Measurements from ENCODE around the gene CTSS.
"Not testable (repeated sequence)": the region's sequence is repeated elsewhere in the genome, so short reads cannot be mapped to it uniquely, and the experiment has no call there.

The CTSS gene

DNA sequence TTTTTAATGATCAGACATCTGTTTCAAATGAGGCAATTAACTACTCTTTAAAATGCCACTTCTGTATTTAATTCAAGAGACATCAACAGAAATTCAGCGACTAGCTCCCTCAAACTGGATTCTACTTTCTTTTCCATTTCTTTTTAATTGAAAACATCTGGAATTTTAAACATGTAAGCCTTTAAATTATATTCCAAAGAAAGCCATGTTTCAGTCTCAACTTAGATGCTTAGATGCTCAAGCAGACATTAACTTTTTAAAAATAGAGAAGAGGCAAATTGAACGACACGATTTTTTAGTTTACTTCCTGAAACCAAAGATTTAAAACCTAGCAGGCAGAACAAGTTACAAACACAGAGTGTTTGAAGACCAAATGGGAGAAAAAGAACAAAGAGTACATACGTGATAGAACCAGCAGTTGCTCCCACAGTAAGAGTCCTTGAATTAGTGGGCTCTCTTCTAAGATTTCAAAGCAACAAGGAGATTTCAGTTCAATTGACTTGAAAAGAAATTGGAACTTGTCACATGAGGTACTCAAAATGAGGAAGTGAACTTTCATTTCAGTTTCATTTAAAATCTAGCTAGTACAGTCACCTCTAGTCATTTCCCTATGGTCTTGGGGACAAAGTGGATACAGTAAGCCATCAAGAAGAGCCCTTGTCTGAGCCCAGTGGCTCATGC, at the start of gene CTSS:
TSS of gene CTSS (minus strand) at position 483 of the 681 bp plus-strand sequence. CDS start 1,015 bp downstream, outside the sequence.
- DNase-seq (ENCODE audit: low spot score): no peak

DNA sequence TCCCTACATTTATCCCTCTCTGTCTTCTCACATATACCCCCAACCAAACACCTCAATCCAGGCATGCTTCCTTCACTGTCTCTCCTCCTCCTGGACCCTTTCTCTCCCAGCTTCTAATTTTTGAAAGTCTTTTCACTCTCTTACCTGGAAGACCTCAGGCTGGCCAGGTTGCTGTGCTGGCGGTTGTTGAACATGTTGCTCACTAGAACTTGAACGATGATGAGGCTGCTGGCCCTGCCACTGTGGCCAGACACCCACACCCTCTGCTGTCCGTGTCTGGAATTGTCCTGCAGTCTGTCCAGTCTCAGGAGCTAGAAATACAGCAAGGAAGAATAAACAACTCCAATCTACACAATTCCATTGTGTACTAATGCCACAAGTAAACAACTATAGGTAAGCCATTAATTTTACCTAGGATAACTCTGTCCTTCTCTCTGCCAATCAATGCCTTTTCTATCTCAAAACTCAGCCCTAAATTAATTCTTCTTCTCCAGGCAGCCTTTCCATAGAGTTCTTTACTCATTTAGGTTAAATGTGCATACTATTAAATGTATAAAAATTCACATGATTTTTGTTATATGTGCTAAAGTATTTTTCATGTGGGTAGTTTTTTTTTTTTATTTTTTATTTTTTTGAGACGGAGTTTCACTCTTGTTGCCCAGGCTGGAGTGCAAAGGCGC, 47.6 kb upstream of the CTSS start:
- no peak for DNase-seq (ENCODE audit: low spot score)

DNA sequence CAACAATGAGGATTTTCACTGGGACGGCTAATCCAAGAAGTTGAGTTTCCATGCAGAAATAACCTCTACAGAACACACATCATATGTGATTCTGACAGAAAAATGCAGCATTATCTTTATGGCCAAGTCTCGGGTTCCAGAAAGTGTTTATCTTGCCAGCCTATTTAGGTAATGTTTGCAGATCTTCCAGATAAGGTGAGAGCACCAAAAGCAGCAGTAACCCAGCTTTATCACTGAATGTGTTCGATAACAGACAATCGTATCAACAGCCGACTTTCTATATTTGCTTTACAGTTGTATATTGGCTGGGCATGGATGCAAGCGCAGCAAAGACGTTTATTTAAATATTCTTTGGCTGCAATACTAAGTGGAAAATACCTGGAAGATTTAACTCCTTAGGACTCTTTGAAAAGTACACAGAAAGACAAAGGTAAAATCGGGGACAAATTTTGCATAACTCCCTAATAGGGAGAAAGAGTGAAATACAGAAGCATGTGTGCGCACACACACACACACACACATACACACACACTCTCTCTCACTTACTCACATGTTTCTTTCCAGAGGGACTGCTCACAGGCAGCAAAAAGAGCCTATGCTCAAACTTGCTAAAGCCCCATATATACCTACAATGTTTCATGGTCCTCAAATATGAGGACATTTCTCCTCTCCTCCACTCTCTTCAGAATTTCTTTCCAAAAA, 45.5 kb upstream of the CTSS start:
- no peak for DNase-seq (ENCODE audit: low spot score)

DNA sequence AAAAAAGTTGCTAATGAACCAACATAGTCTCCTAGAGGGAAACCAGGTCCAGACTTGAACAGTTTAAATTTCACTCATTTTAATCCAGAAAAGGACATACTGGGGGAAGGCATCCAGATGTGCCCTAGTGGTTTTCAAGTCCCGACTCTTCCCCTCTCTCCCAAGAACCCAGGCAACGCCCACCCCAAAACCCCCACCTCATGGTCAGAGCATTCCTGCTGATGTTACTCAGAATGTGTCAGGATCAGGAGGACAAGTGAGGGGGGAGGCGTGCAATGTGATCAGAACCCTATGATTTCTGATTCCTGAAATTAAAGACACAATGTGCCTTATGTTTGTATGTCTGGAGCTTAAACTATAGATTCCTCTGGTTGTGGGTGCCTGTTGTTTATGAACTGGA, 44.1 kb upstream of the CTSS start:
- DNase-seq (ENCODE audit: low spot score): no peak

DNA sequence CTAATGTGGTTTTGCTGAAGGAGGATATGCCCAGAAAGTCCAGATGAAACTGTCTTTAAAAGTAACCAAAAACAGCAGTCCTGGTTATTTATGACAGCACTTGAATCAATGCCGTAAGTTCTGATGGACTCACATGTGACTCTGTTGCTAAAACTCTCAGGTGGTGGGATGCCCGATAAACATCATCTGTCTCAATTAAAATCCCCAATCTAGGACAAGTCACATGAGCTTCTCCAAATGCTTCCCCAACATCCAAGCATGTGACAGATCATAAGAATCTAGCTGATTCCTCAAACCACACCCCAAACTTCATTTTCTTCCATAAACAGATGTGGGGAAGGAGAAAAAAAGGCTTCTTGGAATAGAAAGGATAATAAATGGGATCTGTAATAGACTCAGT, 43.3 kb upstream of the CTSS start:
- DNase-seq (ENCODE audit: low spot score): no peak

DNA sequence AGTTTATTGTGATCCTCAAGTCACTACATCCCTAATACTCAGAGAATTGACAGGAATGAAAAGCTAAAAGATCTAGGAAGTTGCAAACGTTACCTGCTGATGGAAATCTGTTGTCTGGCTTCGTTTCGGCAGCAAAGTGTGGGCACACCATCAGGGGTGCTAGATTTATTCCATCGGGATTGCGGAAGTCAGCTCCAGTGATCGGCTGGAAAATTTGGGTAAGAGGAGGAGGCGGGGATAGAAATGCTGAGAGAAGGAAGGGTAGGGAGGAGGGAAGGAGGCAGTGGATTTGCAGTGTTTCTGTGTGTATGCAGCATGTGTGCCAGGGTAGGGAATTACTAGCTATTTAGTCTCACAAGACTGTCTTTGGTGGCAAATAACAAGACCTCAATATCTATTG, 42.5 kb upstream of the CTSS start, which contains the start of gene CTSK:
TSS of gene CTSK (minus strand) at position 140 of the 400 bp plus-strand sequence. CDS start 1,455 bp downstream, outside the sequence.
- DNase-seq (ENCODE audit: low spot score): no peak

DNA sequence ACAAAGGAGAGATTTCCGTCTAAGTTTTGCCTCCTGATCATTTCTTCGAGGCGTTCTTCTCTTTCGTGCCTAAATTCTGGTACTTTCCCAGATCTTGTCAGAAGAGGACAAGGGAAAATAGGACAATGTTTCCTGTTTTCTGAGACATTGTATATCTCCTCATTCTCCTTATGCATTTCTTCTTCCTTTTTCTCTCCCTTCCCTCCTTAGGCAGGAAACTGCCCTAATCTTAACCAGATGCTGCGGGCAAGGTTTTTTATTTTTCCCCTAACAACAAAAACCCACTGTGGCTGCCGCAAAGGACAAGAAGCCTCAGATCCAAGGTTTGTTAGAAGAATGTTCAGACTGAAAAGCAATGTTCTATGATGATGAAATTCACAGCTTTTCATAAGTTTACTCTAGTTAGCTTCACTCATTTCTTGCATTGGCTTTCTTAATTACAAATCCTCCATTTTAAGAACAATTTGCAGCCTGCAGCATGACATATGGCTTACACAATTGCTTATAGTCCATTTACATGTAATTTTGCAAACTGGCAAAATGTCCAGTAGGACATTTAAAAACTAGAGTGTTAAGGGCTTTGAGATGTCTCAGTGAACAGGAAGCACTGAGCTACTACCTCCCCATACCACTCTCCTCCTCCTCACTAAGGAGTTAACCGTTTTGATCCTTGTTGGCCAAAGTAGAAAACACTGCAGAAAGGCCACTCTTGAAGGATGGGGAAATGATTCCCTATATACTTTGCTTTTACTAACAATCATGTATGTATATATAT, 41.9 kb upstream of the CTSS start:
- no peak for DNase-seq (ENCODE audit: low spot score)

DNA sequence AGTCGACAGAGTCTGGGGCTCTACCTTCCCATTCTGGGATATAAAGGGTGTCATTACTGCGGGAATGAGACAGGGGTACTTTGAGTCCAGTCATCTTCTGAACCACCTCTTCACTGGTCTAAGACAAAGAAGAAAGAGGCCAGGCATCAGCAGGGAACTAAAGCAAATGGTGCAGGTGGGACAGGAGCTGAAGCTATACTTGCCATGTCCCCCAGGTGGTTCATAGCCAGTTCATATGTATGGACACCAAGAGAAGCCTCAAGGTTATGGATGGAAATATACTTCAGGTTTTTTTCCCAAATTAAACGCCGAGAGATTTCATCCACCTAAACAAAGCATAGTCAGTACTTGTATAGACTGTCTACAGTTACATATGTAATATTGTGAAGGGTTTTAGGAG, 40.3 kb upstream of the CTSS start:
- no peak for DNase-seq (ENCODE audit: low spot score)

DNA sequence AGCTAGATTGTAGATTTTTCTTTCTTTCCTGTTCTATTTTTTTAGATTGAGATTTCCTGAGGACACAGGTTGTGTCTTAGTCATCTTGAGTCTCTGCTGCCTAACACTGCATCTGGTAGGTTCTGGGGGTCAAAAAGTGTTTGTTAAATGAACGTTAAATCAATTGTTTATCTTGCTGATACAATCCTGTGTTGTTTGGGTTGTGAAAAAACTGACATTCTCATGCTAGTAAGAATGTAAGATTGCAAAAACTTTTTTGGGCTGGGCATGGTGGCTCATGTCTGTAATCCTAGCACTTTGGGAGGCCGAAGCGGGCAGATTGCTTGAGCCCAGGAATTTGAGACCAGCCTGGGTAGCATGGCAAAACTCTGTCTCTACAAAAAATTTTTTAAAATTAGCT, 39.1 kb upstream of the CTSS start:
- DNase-seq (ENCODE audit: low spot score): no peak

DNA sequence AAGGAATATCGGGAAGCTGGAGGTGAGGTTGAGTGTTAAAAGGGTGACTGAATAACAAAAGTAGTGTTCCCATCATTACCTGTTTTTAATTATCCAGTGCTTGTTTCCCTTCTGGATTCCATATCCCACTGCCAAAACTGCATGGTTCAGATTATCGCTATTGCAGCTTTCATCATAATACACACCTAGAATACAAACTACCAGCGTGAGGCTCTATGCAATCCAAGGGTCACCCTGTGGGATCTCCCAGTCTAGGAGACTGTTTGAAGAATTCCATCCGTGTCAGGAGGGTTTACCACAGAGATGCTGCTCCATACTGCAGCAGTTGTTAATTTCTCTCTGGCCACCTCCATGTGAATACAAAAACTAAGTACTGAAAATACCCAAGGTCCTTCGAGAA, 33.5 kb upstream of the CTSS start:
- DNase-seq (ENCODE audit: low spot score): no peak

DNA sequence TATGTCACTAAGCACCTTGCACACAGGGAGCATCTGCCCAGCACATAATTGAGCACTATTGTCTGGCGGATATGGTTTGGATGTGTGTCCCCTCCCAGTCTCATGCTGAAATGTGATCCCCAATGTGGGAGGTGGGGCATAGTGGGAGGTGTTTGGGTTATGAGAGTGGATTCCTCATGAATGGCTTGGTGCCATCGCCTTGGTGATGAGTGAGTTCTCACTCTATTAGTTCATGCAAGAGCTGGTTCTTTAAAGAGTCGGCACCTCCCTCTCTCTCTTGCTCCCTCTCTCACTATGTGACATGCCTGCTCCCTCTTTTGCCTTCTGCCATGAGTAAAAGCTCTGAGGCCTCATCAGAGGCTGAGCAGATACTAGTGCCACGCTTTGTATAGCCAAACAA, 32.9 kb upstream of the CTSS start:
- DNase-seq (ENCODE audit: low spot score): no peak

DNA sequence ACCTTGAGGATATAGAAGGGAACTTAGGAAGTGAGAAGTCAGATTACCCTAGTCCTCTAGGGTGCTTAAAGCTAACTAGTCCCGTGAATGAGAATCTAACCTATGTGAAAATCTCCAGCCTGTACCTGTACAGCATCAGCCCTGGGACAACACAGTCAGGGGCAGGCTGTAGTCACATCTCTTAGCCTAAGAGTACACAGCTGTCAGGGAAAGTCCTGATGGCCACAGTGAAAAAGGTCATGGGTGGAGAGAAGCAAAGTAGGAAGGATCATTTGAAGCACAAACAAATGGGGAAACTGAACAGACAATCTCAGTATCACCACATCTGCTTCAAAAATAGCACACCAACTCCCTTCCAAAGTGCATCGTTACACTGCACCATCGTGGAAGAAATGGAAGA, 30.8 kb upstream of the CTSS start:
- no peak for DNase-seq (ENCODE audit: low spot score)

DNA sequence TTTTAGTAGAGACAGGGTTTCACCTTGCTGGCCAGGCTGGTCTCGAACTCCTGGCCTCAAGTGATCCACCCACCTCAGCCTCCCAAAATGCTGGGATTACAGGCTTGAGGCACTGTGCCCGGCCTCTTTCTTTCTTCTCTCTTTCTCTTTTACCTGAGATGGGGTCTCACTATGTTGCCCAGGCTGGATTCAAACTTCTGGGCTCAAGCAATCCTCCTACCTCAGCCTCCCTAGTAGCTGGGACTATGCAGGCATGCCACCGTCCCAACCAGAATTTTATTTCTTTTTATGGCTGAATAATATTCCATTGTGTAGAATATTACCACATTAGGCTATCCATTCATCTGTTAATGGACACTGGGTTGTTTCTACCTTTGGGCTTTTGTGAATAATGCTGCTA, 28.2 kb upstream of the CTSS start:
- DNase-seq (ENCODE audit: low spot score): not testable (repeated sequence)

DNA sequence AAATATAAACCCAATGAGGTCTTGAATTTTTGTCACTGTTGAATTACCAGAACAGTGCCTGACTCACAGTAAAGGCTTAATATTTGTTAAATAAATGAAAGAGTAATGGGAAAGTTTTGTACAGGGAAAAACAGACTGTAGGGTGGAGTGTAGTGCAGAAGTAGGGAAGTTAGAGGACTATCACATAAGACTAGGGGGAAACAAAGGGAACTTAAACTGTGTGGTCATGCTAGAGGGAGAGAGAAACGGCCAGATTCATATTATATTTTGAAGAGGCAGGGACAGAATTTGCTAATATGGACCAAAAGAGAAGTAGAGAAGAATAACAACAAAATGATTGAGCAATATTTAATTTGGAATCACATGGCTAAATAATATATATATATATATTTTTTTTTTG, 27.6 kb upstream of the CTSS start:
- DNase-seq (ENCODE audit: low spot score): no peak

DNA sequence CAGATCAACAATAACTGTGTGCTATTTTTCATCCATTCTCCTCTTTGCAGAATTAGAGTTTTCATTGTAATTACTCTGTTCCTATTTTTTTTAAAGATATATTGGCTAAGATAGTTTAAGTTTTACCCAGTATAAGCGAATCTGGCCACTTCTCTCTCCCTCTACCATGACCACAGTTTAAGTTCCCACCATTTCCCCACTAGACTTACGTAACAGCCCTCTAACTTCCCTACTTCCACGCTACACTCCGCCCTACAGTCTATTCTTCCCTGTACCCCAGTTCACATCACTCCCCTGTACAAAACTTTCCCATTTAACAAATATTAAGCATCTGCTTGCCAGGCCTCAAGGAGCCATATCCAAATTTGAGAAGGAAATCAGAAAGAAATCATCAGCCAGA, 26.0 kb upstream of the CTSS start:
- no peak for DNase-seq (ENCODE audit: low spot score)

DNA sequence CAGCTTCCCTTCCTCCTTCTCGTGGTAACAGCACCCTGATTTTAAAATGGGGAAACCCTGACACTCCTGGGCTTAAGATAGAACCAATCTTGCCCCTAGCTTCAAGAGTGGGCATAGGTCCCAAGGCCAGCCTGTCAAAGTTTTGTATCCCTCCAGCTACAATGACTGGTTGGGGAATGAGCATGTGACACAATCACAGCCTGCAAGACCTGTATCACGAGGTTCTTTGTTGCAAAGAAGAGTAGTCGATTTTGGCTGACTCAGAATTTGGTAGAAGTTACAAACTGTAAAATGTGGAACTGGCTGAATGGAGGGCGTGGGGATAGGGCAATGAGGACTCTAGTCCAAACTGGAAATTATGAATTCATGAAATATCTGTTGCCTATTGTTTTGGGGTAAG, 23.8 kb upstream of the CTSS start:
- no peak for DNase-seq (ENCODE audit: low spot score)

DNA sequence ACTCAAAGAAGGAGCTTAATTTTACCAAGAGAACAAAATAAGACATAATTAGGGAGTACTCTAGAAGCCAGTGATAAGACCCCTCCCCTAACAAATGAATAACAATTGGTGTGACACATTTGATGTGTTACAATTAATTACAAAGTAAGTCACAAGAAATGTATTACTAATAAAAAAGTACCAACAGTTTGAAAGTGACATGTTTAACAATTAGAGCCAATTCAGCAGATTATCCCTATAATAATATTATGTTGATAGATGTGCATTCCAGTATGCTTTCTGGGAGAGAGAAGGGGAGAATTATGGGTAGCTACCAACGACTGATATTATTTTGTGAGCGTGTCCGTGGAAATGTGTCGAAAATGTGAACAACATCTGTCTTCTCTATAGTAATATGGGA, 23.4 kb upstream of the CTSS start:
- no peak for DNase-seq (ENCODE audit: low spot score)

DNA sequence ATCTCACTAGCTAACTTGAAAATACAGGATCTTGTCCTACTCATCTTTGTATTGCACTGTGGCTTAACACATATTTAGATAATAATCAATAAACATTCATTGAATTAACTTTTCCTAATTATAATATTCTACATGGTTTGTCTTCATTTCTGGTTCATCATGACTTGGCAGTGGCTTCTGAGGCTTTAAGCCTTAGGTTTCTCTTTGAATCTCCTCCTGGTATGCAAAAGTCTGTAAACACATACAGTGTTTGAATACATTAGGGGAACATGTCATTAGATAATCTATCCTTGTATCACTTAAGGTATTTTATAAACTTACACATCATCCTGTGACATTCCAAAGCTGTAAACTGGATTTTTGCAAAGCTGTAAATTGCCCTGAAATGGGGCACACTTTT, 21.9 kb upstream of the CTSS start:
- DNase-seq (ENCODE audit: low spot score): no peak

DNA sequence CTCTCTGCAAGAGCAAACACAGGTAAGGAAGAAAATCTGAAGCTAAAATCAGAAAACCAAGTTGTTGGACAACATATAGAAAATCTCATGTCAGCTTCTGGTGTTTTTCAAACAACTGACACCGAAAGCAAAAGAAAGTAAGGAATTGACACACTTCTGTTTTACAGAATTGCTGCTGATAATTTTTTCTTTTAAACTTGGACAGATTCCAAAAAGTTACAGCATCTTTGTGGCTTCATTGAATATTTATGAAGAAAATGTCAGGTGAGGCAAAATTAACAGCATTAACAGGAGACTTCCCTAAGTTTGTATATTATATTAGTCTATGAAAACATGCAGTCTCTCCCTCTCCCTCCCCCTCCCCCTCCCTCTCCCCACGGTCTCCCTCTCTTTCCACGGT, 14.9 kb upstream of the CTSS start:
- no peak for DNase-seq (ENCODE audit: low spot score)

DNA sequence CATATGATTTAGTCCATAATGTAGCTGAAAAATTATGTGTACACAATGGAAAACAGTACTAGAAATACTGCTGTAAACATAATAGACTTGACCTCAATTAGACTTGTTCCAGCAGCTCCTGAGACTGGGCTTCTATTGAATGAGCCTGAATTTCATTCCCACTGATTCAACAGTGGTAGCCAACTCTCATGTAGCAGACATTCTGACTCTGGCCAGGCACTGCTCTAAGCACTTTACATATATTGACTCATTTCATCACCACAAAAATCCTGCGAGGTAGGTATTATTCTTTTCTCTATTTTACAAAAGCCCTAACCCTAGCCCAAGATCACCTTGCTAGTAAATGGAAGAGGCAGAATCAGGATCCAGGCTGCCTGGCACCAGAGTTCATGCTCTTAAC, 12.8 kb upstream of the CTSS start:
- no peak for DNase-seq (ENCODE audit: low spot score)

DNA sequence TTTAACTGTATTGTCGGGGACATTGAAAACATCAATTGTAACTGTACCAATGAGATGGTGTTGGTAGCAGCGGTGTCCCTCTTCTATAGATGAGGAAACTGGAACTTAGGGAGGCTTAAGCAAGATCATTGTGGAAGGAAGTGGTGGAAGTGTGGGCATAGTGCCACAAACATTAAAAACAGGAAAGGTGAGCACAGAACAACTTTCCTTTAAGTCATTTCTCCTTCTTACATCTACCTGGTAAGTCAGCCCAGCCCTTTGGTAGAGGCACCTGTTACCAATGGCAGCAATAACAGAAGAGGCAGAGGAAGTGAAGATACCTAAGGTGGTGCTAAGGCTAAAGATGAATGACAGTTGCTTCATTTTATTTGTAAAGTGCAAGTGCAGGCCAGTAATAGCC, 12.0 kb upstream of the CTSS start:
- DNase-seq (ENCODE audit: low spot score): no peak

DNA sequence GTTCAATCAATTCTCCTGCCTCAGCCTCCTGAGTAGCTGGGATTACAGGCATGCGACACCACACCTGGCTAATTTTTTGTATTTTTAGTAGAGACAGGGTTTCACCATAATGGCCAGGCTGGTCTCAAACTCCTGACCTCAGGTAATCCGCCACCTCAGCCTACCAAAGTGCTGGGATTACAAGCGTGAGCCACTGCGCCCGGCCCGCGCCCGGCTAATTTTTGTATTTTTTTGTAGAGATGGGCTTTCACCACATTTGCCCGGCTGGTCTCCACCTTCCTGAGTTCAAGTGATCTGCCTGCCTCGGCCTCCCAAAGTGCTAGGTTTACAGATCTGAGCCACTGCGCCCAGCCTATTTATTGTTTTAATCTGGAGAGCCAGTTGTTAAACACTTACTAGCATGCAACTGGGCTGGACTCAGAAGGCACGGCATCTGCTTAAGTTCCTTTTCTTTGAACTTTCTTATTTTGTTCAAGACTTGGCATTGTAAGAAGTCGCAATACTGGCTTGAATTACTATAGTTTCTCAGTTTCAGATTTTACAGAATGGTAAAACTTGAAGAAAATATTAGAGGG, 10.4 kb upstream of the CTSS start:
- not testable (repeated sequence) for DNase-seq (ENCODE audit: low spot score)
